Lower leg skin (tissue), 3 donors: ENCODE results near the gene RBFOX2.
"Not testable (repeated sequence)": the region's sequence is repeated elsewhere in the genome, so short reads cannot be mapped to it uniquely, and the experiment has no call there.

Source experiments
- CTCF ChIP-seq, 3 donors: fragments of 450-650 bp; IDR thresholded peaks; one replicate each; pipeline ENCODE4 v1.5.1; 2016; ENCODE audit warnings: antibody characterized with exemption in 3 of 3, mild to moderate bottlenecking in 3 of 3, moderate library complexity in 2 of 3
- POLR2A ChIP-seq, 2 donors: fragments of 450-650 bp; IDR thresholded peaks; one replicate each; pipeline ENCODE4 v1.6.1; 2016 to 2017; ENCODE audit warnings: antibody characterized with exemption in 2 of 2, mild to moderate bottlenecking in 1 of 2, moderate library complexity in 1 of 2

GRCh38 chr22:36054446-36054845, 25.8 kb upstream of the RBFOX2 start:
- not testable (repeated sequence) for TF ChIP-seq CTCF, POLR2A (IDR thresholded peaks at IDR 0.05)
